SU-DHL-6 (cell line): ENCODE measurements around the gene OR2V1.

Experiments used
- H2AFZ ChIP-seq: fragments of 200-600 bp; sonication (generic); 2 replicates; pipeline ENCODE4 v1.6.1; 2014; ENCODE audit warnings: low read depth, mild to moderate bottlenecking, moderate library complexity, mixed read lengths, antibody characterized with exemption, low read length; ENCODE audit not compliant: severe bottlenecking
- H3F3A ChIP-seq: fragments of 200-600 bp; shearing (Covaris generic); 2 replicates; pipeline ENCODE4 v1.6.0; 2016; ENCODE audit warnings: antibody characterized with exemption, mild to moderate bottlenecking; ENCODE audit not compliant: insufficient read depth
- H3K27ac ChIP-seq: fragments of 200-600 bp; sonication (generic); 2 replicates; pipeline ENCODE4 v1.5.1; 2016; ENCODE audit warnings: low read depth, mild to moderate bottlenecking, low read length, moderate library complexity, mixed read lengths
- H3K27me3 ChIP-seq: fragments of 200-600 bp; sonication (generic), shearing (Covaris generic); 2 replicates; pipeline ENCODE4 v1.6.0; 2014; ENCODE audit warnings: mild to moderate bottlenecking, low read length
- H3K36me3 ChIP-seq: fragments of 200-600 bp; sonication (generic); 2 replicates; pipeline ENCODE4 v1.6.1; 2014; ENCODE audit warnings: mild to moderate bottlenecking, low read length, mixed read lengths
- H3K4me2 ChIP-seq: fragments of 300-600, 200-600 bp; shearing (Covaris generic), sonication (generic); 2 replicates; pipeline ENCODE4 v1.6.0; 2014; ENCODE audit warnings: low read length, low read depth, mild to moderate bottlenecking; ENCODE audit not compliant: poor library complexity, severe bottlenecking
- H3K4me3 ChIP-seq: fragments of 200-600 bp; sonication (generic); 2 replicates; pipeline ENCODE4 v1.5.1; 2014; ENCODE audit warnings: antibody characterized with exemption, low read length, mild to moderate bottlenecking, mixed read lengths; ENCODE audit not compliant: insufficient read depth, poor library complexity, severe bottlenecking
- H3K79me2 ChIP-seq: fragments of 200-600 bp; sonication (generic); 2 replicates; pipeline ENCODE4 v1.6.1; 2014; ENCODE audit warnings: mild to moderate bottlenecking, low read length, moderate library complexity; ENCODE audit not compliant: insufficient read depth
- H3K9ac ChIP-seq: fragments of 200-600 bp; sonication (generic); 2 replicates; pipeline ENCODE4 v1.7.0; 2014; ENCODE audit warnings: mild to moderate bottlenecking, low read length
- H3K9me2 ChIP-seq: fragments of 200-600 bp; sonication (generic); replicated peaks from 2 replicates; pipeline ENCODE4 v1.6.1; 2014; ENCODE audit warnings: low read length; ENCODE audit not compliant: insufficient read depth
- H3K9me3 ChIP-seq: fragments of 200-600 bp; sonication (generic); 2 replicates; pipeline ENCODE4 v1.6.1; 2014; ENCODE audit warnings: low read length, mixed read lengths; ENCODE audit not compliant: insufficient read depth
- H4K20me1 ChIP-seq: fragments of 200-600 bp; sonication (generic); 2 replicates; pipeline ENCODE4 v1.6.1; 2014; ENCODE audit warnings: low read depth, mild to moderate bottlenecking, antibody characterized with exemption, low read length, moderate library complexity, mixed read lengths
- CTCF ChIP-seq: fragments of 200-600 bp; sonication (generic); IDR thresholded peaks from one replicate; pipeline ENCODE4 v1.5.1; 2017; ENCODE audit warnings: antibody characterized with exemption, mild to moderate bottlenecking, low read length, moderate library complexity; ENCODE audit not compliant: insufficient read depth, poor library complexity, severe bottlenecking
- EZH2phosphoT487 ChIP-seq: fragments of 200-600 bp; sonication (generic), shearing (Covaris generic); conservative IDR thresholded peaks from 2 replicates; pipeline ENCODE4 v1.6.1; 2018; ENCODE audit warnings: mild to moderate bottlenecking, antibody characterized with exemption, low read length, moderate library complexity, mixed read lengths

Gene OR2V1

DNA sequence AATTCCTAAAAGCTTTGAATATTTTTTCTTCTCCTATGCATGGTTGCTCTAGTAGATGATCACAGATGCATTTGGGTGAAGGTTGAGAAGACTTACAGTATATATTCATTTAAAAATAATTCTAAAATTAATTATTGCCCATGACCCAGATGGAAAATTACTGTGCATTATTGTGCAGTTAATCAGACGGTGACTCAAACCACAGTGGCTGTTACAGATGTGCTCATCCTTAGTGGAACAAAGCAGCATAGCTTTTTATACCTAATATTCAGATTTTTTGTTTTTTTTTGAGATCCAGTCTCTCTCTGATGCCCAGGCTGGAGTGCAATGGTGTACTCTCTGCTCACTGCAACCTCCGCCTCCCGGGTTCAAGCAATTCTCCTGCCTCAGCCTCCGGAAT, 10.7 kb downstream of the OR2V1 start:
- no peaks in the 10 kb centered on the region for H3K27me3 ChIP-seq
- H3K4me3 ChIP-seq, result no peak overlapping the region
- no peaks in the 10 kb centered on the region for H3K9me2 ChIP-seq
- H3K79me2 ChIP-seq, result no peaks in the 10 kb centered on the region
- TF ChIP-seq CTCF, result no peak
- TF ChIP-seq EZH2phosphoT487, result no peak
- H3K36me3 ChIP-seq, result no peaks in the 10 kb centered on the region
- no peak overlapping the region for H3K27ac ChIP-seq
- no peaks in the 10 kb centered on the region for H3F3A ChIP-seq
- H3K9ac ChIP-seq, result no peak overlapping the region
- no peaks in the 10 kb centered on the region for H4K20me1 ChIP-seq
- no peaks in the 10 kb centered on the region for H3K9me3 ChIP-seq
- no peak overlapping the region for H3K4me2 ChIP-seq
- H2AFZ ChIP-seq, result no peak overlapping the region

GRCh38 chr5:181119105-181119504, 11.9 kb downstream of the OR2V1 start:
- H3K9ac ChIP-seq, result no peak overlapping the region
- no peak overlapping the region for H3K27ac ChIP-seq
- no peaks in the 10 kb centered on the region for H3K9me2 ChIP-seq
- no peak for TF ChIP-seq EZH2phosphoT487
- no peak for TF ChIP-seq CTCF
- H3K4me2 ChIP-seq, result no peak overlapping the region
- H3K27me3 ChIP-seq, result no peaks in the 10 kb centered on the region
- H3F3A ChIP-seq, result no peaks in the 10 kb centered on the region
- no peaks in the 10 kb centered on the region for H3K36me3 ChIP-seq
- H3K9me3 ChIP-seq, result no peaks in the 10 kb centered on the region
- no peak overlapping the region for H2AFZ ChIP-seq
- H3K4me3 ChIP-seq, result no peak overlapping the region
- no peaks in the 10 kb centered on the region for H3K79me2 ChIP-seq
- no peaks in the 10 kb centered on the region for H4K20me1 ChIP-seq

DNA sequence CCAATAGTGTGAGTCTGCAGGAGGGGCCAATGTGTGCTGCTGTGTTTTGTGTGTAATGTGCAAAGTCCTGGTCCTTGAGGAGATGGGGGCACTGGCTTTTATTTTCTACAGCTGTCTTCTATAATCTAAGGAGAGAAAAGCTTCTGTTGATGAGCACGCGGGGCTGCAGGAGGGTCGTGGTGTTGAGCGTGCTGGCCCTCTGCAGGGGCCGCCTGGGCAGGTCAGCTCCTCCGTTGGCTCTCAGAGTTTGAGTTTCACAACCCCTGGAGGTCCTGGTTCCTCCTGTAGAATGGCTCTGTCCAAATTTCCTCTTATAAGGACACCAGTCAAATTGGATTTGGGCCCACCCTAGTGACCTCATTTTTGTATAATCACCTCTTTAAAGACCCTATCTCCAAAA, 12.6 kb downstream of the OR2V1 start:
- Histone ChIP-seq H2AFZ (no peak overlapping the region), H3K27ac (no peak overlapping the region), H3K9me3 (no peaks in the 10 kb centered on the region), H3K9ac (no peak overlapping the region), H3K4me3 (no peak overlapping the region), H3K27me3 (no peaks in the 10 kb centered on the region), H3K36me3 (no peaks in the 10 kb centered on the region), H4K20me1 (no peaks in the 10 kb centered on the region), H3K9me2 (no peaks in the 10 kb centered on the region), H3F3A (no peaks in the 10 kb centered on the region), H3K4me2 (no peak overlapping the region), H3K79me2 (no peaks in the 10 kb centered on the region)
- no peak for TF ChIP-seq CTCF
- TF ChIP-seq EZH2phosphoT487, result no peak
